HL-60 (cell line): Measurements from ENCODE around the gene HELZ.

Experiments
- DNase-seq, 2 experiments: peaks; one replicate each; pipeline ENCODE4 v3.0.0-alpha.2; 2010 to 2020; ENCODE audit warnings: low read depth in 1 of 2, low spot score in 1 of 2
- H3K27ac ChIP-seq: fragments of 250-450 bp; sonication (Bioruptor Pico); replicated peaks from 2 replicates; pipeline ENCODE4 v1.5.1; 2020; ENCODE audit warnings: mild to moderate bottlenecking, moderate library complexity
- H3K27me3 ChIP-seq: fragments of 250-450 bp; sonication (Bioruptor Pico); 2 replicates; pipeline ENCODE4 v1.5.1; 2021; ENCODE audit warnings: mild to moderate bottlenecking, moderate library complexity; ENCODE audit not compliant: insufficient read depth, poor library complexity, severe bottlenecking
- H3K4me3 ChIP-seq: replicated peaks from 2 replicates; pipeline ENCODE4 v1.5.1; 2011; ENCODE audit warnings: mild to moderate bottlenecking, control low read depth, low read length; ENCODE audit not compliant: insufficient read depth
- CTCF ChIP-seq: IDR thresholded peaks from one replicate; pipeline ENCODE4 v1.5.1; 2011; ENCODE audit warnings: low read length, control low read depth, inconsistent platforms; ENCODE audit not compliant: insufficient read depth
- GABPA ChIP-seq: IDR thresholded peaks from 2 replicates; pipeline ENCODE4 v1.6.1; 2012; ENCODE audit warnings: low read depth
- POLR2AphosphoS5 ChIP-seq: IDR thresholded peaks from 2 replicates; pipeline ENCODE4 v1.6.1; 2012; ENCODE audit warnings: low read depth
- REST ChIP-seq: IDR thresholded peaks from 2 replicates; pipeline ENCODE4 v1.6.1; 2012; ENCODE audit warnings: low read depth; ENCODE audit not compliant: insufficient replicate concordance
- SPI1 ChIP-seq: IDR thresholded peaks from 2 replicates; pipeline ENCODE4 v1.6.1; 2012; ENCODE audit warnings: low read depth, mild to moderate bottlenecking, borderline replicate concordance
- long read RNA-seq: library from polyadenylated mRNA; unstranded; transcript quantifications from one replicate; pipeline ENCODE4 v2.0.0, GENCODE V29; 2020

Gene HELZ
- long read RNA-seq, transcript HELZ-202 (14 exons, 1,872 nt): major isoform, 11 of 62 reads
- long read RNA-seq, partial matches to known transcripts: 26 of 62 reads
- long read RNA-seq, other reads (novel, unspliced or antisense): 24 of 62 reads

GRCh38 chr17:67245073-67245693, at the start of gene HELZ:
TSS of gene HELZ (minus strand) at chr17:67245196. CDS start at chr17:67218804, 26,392 bp downstream.
- DNase-seq: peak; percentile 78 to 81
- peak within 1 kb of the TSS; percentile 98 for H3K4me3 ChIP-seq
- no peaks in the 10 kb centered on the region for H3K27me3 ChIP-seq
- peak within 1 kb of the TSS; percentile 83 for H3K27ac ChIP-seq
- TF ChIP-seq GABPA (no peak), CTCF (no peak), SPI1 (peak; percentile 16; the same call in 1 of the 2 replicates), POLR2AphosphoS5 (no peak), REST (no peak)

- Histone ChIP-seq H3K27ac (no peak overlapping the region), H3K27me3 (no peaks in the 10 kb centered on the region), H3K4me3 (peak overlapping the region; percentile 24; the same call in 1 of the 2 replicates)
- peak; percentile 59 to 81 for DNase-seq
- TF ChIP-seq POLR2AphosphoS5: no peak
- peak; percentile 92 for TF ChIP-seq CTCF
- no peak for TF ChIP-seq SPI1
- no peak for TF ChIP-seq GABPA
- no peak for TF ChIP-seq REST
Measured at GRCh38 chr17:67293251-67294203, 48.5 kb upstream of the HELZ start.

- DNase-seq: no peak
- no peak overlapping the region for H3K4me3 ChIP-seq
- TF ChIP-seq SPI1 (no peak), GABPA (no peak), POLR2AphosphoS5 (no peak), REST (no peak), CTCF (no peak)
- no peaks in the 10 kb centered on the region for H3K27me3 ChIP-seq
- H3K27ac ChIP-seq: no peak overlapping the region
Measured at GRCh38 chr17:67290711-67291291, 45.8 kb upstream of the HELZ start.
